Natural killer cell (primary cell): ENCODE results near the gene TNNI2. TPM values are rescaled to one million over a fixed set of nuclear protein-coding genes. Genes with fewer than 3 reads are reported as not detected.

Experiments used
- ATAC-seq, 3 donors: fragments of 150-1000 bp in 2 of 3; fragments of 200-7000 bp in 1 of 3; cut with Tn5 transposase; 1 replicate in 1 of 3; 2 replicates in 2 of 3; pipeline ENCODE4 v1.10.0; 2021; ENCODE audit warnings: mild to moderate bottlenecking in 2 of 3, moderate library complexity in 2 of 3
- DNase-seq, 2 donors: peaks; one replicate each; pipeline versions ENCODE4 v3.0.0 to v3.0.0-alpha.2; 2013 to 2021; ENCODE audit warnings: mixed read lengths in 1 of 2
- H3K27ac ChIP-seq: one replicate; pipeline ENCODE4 v1.5.1; 2013; ENCODE audit warnings: mild to moderate bottlenecking, low read length
- H3K27me3 ChIP-seq: one replicate; pipeline ENCODE4 v1.6.1; 2013; ENCODE audit warnings: low read length; ENCODE audit not compliant: control insufficient read depth, insufficient read depth
- H3K36me3 ChIP-seq: one replicate; pipeline ENCODE4 v1.6.1; 2013; ENCODE audit warnings: low read length; ENCODE audit not compliant: control insufficient read depth, insufficient read depth
- H3K4me1 ChIP-seq: one replicate; pipeline ENCODE4 v1.6.1; 2013; ENCODE audit warnings: low read length; ENCODE audit not compliant: control insufficient read depth, insufficient read depth
- H3K4me3 ChIP-seq: one replicate; pipeline ENCODE4 v1.5.1; 2013; ENCODE audit warnings: low read length
- H3K9me3 ChIP-seq: one replicate; pipeline ENCODE4 v1.6.1; 2013; ENCODE audit warnings: low read length; ENCODE audit not compliant: control insufficient read depth, insufficient read depth
- H3K27ac Mint-ChIP-seq, 2 donors: one replicate each; pipeline ENCODE4 v1.8.0; 2022; ENCODE audit warnings: mild to moderate bottlenecking in 2 of 2, mixed read lengths in 2 of 2, moderate library complexity in 1 of 2
- H3K27me3 Mint-ChIP-seq, 2 donors: one replicate each; pipeline ENCODE4 v1.8.0; 2022; ENCODE audit warnings: low read depth in 2 of 2, mixed read lengths in 2 of 2
- H3K36me3 Mint-ChIP-seq: one replicate; pipeline ENCODE4 v1.8.0; 2022; ENCODE audit warnings: mixed read lengths
- H3K4me1 Mint-ChIP-seq, 2 donors: one replicate each; pipeline ENCODE4 v1.8.0; 2022; ENCODE audit warnings: mixed read lengths in 2 of 2
- H3K4me3 Mint-ChIP-seq: one replicate; pipeline ENCODE4 v1.8.0; 2022; ENCODE audit warnings: mild to moderate bottlenecking, moderate library complexity, mixed read lengths
- H3K9me3 Mint-ChIP-seq, 2 donors: one replicate each; pipeline ENCODE4 v1.8.0; 2022; ENCODE audit warnings: mixed read lengths in 2 of 2
- WGBS: methylation state at CpG from one replicate; pipeline ENCODE4 v1.1.7; 2013; ENCODE audit warnings: missing lambda C conversion rate; ENCODE audit not compliant: insufficient coverage; 5-methylcytosine and 5-hydroxymethylcytosine counted together
- intact Hi-C: fragments of 100-400 bp; cut with micrococcal nuclease; formaldehyde crosslinking; loops from one replicate; pipeline ENCODE4 v1.14.2; 2022
- total RNA-seq, 4 donors: library from RNA; stranded (reverse); fragments of 120-200 nt in 1 of 4; gene quantifications; one replicate each; pipeline versions ENCODE4 v1.2.3 to v1.2.4, GENCODE V29; 2013 to 2022
- TF ChIP-seq, protein P1 (sequence below): fragments of 200-600 bp; IDR thresholded peaks from one replicate; pipeline ENCODE4 v1.8.0; 2022; ENCODE audit warnings: antibody characterized with exemption

Gene TNNI2
- total RNA-seq, 3 donors from 2014 or later (not counting 1 experiment from before 2014, with no cell fraction given): 1.2 to 5.4 (median 3.6) TPM

DNA sequence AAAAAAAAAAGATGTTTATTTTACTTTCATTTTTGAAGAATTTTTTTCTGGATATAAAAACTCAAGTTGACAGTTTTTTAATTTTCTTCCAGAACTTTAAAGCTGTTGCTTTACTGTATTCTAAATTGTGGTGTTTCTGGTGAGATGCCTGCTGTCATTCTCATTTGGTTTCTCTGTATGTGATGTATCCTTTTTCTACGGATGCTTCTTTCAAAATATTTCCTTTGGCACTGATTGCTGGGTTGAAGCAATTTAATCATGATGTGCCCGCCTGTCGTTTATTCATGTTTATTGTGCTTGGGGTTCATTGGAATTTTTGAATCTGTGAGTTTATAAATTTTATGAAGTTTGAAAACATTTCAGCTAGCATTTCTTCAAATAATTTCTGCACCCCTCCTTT is 45.7 kb upstream of the TNNI2 start:
- WGBS: 96% methylated on average over 2 of the region's 3 CpGs
- peak overlapping the region; percentile 86 for H3K4me3 Mint-ChIP-seq
- DNase-seq (no peak), ATAC-seq (no peak)
- Histone ChIP-seq H3K4me3 (no peak overlapping the region), H3K27ac (no peak overlapping the region), H3K9me3 (peaks cover 4% of the 10 kb centered on the region), H3K4me1 (peaks cover 9% of the 10 kb centered on the region), H3K27me3 (no peaks in the 10 kb centered on the region), H3K36me3 (no peaks in the 10 kb centered on the region)
- H3K27me3 Mint-ChIP-seq: peaks cover 0 to 10% of the 10 kb centered on the region in 2 donors
- H3K4me1 Mint-ChIP-seq: peaks cover 5 to 10% of the 10 kb centered on the region in 2 donors
- no peaks in the 10 kb centered on the region for H3K9me3 Mint-ChIP-seq
- intact Hi-C loops: no loop called here
- H3K27ac Mint-ChIP-seq: peak overlapping the region; percentile 74 to 89
- TF ChIP-seq, protein P1, sequence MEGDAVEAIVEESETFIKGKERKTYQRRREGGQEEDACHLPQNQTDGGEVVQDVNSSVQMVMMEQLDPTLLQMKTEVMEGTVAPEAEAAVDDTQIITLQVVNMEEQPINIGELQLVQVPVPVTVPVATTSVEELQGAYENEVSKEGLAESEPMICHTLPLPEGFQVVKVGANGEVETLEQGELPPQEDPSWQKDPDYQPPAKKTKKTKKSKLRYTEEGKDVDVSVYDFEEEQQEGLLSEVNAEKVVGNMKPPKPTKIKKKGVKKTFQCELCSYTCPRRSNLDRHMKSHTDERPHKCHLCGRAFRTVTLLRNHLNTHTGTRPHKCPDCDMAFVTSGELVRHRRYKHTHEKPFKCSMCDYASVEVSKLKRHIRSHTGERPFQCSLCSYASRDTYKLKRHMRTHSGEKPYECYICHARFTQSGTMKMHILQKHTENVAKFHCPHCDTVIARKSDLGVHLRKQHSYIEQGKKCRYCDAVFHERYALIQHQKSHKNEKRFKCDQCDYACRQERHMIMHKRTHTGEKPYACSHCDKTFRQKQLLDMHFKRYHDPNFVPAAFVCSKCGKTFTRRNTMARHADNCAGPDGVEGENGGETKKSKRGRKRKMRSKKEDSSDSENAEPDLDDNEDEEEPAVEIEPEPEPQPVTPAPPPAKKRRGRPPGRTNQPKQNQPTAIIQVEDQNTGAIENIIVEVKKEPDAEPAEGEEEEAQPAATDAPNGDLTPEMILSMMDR: no peak
- H3K36me3 Mint-ChIP-seq: peaks cover 10% of the 10 kb centered on the region

DNA sequence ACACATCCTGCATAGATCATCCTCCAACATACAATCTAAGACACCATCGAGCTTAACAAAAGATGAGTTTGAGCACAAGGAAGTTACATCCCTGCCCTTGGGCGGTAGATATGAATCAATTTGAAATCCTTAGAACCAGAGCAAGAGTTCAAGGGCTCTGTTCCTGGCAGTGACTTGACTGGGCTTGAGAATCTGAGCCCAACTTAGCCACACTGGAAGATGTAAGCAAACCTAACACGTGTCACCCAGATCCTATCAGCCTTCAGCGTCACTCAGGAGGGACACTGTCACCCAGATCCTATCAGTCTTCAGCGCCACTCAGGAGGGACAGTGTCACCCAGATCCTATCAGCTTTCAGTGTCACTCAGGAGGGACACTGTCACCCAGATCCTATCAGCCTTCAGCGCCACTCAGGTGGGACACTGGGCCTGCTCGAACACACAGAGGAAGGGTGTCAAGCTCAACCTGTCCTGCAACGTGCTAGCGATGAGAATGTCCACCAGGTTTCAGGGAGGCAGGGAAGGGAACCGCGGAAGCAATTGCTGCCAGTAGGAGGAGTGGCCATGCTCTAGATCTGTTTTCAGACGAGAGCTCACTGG is 42.3 kb upstream of the TNNI2 start:
- Histone ChIP-seq H3K27me3 (no peaks in the 10 kb centered on the region), H3K9me3 (peaks cover 4% of the 10 kb centered on the region), H3K4me3 (no peak overlapping the region), H3K27ac (no peak overlapping the region), H3K4me1 (peaks cover 9% of the 10 kb centered on the region), H3K36me3 (no peaks in the 10 kb centered on the region)
- peaks cover 7 to 13% of the 10 kb centered on the region in 2 donors for H3K27me3 Mint-ChIP-seq
- H3K4me1 Mint-ChIP-seq: peaks cover 5 to 10% of the 10 kb centered on the region in 2 donors
- H3K36me3 Mint-ChIP-seq: peaks cover 10% of the 10 kb centered on the region
- ATAC-seq (peak in 1 of 3 donors; percentile 62), DNase-seq (no peak)
- TF ChIP-seq, protein P1: no peak
- no peaks in the 10 kb centered on the region for H3K9me3 Mint-ChIP-seq
- no peak overlapping the region for H3K27ac Mint-ChIP-seq
- 88% methylated on average over 12 of the region's 12 CpGs for WGBS
- H3K4me3 Mint-ChIP-seq: no peak overlapping the region
- intact Hi-C loops: no loop called here

DNA sequence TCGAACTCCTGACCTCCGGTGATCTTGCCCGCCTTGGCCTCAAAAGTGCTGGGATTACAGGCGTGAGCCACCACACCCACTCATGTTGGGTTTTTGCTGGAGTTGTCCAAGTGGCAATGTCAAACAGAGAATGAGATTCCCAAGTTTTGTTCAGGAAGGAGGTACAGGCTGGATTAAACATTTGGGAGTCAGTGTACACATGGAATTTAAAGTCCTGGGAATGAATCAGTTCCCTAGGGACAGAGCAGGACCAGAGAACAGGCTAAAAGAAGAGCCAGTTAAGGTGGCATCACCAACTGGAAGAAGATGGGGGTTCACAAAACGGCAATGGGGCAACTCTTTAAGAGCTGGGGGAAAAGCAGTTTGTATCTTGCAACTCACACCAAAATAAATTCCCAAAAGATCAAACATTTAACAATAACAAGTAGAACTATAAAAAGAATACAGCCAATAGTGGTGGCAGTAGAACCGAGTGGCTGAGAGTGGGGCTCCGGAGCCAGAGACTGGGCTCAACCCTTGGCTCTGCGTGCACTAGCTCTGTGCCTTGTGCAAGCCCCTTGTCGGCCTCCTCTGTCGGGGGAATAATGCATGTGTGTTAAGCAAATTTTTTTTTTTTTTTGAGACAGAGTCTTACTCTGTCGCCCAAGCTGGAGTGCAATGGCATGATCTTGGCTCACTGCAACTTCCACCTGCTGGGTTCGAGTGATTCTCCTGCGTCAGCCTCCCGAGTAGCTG is 41.2 kb upstream of the TNNI2 start:
- TF ChIP-seq, protein P1: no peak

More for the DNA sequence above, 41.2 kb upstream of the TNNI2 start:
- H3K4me3 ChIP-seq: no peak overlapping the region
- H3K4me3 Mint-ChIP-seq: no peak overlapping the region
- H3K9me3 ChIP-seq: peaks cover 4% of the 10 kb centered on the region
- no peaks in the 10 kb centered on the region for H3K9me3 Mint-ChIP-seq
- H3K36me3 ChIP-seq: no peaks in the 10 kb centered on the region
- no peaks in the 10 kb centered on the region for H3K27me3 ChIP-seq
- peaks cover 3% of the 10 kb centered on the region in 2 donors for H3K4me1 Mint-ChIP-seq
- intact Hi-C loops: no loop called here
- DNase-seq: no peak
- no peak overlapping the region for H3K27ac ChIP-seq
- peaks cover 2% of the 10 kb centered on the region for H3K4me1 ChIP-seq
- 93% methylated on average over 14 of the region's 14 CpGs for WGBS
- no peak for ATAC-seq
- peaks cover 7% of the 10 kb centered on the region for H3K36me3 Mint-ChIP-seq
- H3K27ac Mint-ChIP-seq: no peak overlapping the region
- peaks cover 7 to 11% of the 10 kb centered on the region in 2 donors for H3K27me3 Mint-ChIP-seq
